SHP77 treated with DMSO at 0.1 percent for 48 hours (cell line): ENCODE measurements around the gene SMG6.
"Not testable (repeated sequence)": the region's sequence is repeated elsewhere in the genome, so short reads cannot be mapped to it uniquely, and the experiment has no call there.

ENCODE experiments used
- DNase-seq: peaks from one replicate; lab custom pipeline; 2025; lab: John Stamatoyannopoulos, UW

SMG6 gene

DNA sequence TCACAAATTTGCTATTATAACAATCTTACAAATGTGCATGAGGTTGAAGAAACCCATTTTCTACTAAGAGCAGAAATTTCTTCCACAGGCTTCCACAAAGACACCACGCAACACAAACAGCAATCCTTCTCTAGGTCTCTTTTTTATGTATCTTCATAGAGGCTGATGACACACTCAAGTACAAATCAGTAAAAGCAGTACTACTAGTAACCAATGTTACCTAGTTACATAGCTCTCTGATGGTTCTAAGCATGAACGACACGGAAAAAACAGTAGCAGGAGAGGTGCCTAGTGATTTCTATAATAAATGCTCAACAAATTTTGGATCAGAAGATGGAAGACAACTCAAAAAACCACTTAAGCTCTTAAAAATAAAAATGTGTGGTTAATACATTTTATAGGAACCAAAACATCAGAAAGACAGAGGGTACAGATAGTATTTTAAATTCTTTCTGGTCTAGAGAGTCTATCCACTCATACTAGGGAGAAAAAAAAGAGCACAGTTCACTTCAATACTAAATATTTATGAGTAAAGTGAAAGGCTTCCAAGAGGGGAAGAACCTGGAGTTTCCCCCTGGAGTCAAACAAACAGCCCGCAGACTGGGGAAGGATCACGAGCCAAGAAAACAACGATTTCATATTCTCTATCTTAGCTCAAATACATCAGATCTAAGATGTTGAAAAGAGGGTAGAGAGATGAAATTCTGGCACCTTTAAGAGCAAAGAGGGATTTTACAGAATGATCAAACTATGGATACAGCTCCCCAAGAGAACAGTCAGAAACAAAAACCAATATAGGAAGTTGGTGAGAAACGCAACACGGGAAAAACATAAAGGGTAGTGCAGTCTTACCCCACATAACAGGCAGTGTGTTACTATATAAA lies 40.2 kb downstream of the SMG6 start:
- DNase-seq = no peak

DNA sequence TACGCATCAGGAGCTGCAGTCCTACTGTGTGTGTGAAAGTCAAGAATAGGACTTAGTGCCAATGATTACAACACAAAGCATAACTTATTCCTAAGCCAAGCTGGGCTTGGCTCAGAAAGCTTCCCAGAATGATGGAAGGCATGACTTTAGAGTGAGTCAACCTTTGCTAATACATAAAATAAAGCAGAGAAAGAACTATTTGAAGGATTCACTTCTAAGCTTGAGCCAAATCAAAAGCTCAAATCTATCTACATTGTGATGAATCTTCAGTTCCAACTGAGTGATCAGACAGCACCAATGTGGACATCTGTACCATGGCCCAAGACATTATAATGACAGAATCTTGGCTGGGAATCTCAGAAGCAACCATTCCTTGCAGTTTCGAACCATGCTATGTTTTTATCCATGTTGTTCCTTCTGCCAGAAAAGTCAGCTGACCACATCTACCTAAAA lies 41.4 kb downstream of the SMG6 start:
- no peak for DNase-seq

DNA sequence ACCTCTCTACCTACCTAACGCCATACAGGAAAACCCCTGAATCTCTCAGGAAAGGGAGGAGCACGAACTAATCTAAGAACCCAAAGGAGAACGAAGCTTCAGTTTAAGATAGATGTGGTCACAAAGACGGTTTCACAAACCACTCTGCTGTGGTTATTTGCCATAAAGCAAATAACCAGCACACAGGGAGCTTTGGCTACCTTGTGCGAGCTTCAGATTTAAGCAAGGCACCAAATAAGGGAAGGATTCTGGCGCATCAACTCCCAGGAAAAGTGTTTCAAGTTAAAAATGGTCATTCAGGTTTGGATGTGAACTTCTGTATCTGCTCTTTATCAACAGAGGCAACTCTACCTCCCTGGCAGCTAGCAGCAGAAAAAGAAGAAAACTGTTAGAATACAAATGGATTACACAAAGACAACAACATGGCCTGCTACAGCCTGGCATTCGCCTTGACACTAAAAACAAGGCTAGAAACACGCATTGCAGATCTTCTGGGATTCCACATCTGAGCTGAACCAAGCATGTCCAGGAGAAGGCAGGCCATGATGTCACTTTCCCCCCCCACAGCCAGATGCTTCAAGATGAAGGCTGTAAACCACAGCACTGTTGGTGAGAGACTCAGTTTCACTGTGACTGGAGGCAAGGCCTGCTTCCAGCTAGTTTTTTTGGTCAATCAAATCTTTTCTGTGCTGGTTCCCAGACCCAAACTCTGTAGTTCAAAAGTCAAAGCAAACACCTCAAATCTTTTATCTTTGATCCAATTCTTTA lies 43.6 kb downstream of the SMG6 start:
- DNase-seq = no peak

DNA sequence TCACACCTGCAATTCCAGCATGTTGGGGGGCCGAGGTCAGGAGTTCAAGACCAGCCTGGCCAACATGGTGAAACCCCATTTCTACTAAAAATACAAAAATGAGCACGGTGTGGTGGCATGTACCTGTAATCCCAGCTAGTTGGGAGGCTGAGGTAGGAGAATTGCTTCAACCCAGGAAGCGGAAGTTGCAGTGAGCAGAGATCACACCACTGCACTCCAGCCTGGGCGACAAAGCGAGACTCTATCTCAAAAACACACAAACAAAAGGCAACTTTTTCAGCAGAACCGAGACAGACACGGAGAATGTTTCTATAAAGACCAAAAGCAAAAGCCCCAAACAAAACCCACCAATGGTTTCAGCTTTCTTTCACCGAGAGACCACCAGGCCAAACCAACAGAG lies 44.8 kb downstream of the SMG6 start:
- not testable (repeated sequence) for DNase-seq

DNA sequence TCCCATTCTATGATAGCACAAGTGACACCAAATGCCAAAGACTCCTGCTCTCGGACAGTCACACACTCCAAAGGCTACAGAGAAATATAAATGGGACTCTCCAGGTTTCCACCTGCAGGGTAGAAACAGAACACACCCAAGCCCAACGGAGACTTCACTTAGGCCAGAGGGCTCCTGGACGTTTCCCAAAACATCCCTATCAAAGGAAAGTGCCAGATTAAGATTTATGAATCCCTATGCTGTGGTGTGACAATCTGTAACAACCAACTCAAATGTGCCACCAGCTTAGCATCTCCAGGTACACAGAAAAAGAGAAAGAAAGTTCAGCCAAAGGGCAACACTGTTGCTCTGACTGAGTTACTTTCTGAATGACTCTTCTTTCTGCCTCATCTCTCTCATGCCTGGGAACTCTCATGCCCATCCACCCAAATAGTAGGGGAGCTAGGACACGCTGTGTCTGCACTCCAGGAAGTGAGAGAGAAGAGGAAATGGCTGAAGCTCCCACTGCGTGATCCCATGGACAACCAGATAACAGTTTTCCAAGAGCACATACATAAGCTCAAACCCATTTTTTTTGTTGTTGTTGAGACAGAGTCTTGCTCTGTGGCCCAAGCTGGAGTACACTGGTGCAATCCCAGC lies 49.7 kb downstream of the SMG6 start:
- DNase-seq = no peak

DNA sequence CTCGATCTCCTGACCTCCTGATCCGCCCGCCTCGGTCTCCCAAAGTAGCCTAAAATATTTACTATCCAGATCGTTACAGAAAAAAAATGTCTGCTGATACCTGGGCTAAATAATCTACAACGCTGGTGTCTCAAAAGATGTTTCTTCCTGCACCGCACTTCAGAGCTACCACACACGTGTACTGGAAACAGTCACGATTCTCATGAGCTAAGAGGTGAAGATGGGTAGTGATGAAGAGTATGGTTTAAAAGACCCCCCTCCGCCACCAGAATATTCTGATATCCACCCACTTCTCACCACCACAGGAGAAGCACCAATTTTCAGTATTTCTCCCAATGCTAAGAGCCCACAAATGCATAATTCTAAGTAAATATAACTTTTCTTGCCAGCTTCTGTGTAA lies 50.2 kb downstream of the SMG6 start:
- no peak for DNase-seq

DNA sequence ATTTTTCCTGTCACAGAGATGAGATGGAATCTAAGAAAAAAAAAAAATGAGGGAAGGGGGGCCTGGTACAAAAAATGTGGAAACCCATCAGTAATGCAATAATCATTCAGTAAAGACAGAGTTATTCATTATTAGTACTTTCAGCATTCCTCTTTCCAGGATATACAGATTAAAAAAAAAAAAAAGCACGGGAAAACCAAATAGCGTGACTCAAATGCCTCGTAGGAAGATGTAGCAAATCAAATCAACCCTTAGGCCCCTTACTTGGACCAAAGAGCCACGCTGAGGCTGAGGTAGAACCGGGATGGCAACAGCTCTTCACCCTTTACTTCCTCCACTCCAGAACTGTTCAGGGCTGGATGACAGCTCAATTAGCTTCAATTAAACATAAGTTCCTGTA lies 52.5 kb downstream of the SMG6 start:
- no peak for DNase-seq

DNA sequence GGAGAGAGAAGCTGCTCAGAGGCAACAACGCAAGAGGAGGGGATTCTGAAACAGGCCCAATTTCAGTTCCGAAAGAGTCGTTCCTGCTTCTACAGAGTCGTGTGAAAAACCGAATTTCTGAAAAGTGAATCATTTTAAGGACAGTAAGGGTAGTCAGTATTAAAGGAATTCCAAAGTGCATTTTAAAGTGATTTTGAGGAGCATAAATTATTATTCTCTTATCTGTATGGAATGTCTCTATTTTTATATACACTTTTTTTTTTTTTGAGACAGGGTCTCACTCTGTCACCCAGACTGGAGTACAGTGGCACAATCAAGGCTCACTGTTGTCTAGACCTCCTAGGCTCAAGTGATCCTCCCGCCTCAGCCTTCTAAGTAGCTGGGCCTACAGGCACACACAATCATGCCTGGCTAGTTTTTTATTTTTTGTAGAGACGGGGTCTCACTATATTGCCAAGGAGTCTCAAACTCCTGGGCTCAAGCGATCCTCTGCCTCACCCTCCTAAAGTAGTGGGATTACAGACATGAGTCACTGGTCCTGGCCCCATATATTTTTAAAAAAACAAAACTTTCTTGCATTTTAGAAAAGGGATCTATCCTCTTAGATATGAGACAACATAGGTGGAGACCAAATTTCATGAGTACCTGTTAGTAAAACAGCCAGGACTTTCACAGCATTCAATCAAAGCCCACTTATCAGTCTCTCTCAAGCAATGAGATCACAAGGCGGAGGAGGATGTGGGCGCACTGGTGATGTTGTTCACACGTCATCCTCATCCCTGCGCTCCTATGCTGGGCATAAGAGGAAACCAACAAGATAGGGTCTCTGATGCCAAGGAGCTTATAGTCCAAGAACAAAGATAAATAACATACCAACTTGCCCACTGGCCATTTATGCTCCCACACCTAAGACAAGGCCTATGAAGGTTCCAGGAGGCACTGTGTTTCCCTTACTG lies 53.2 kb downstream of the SMG6 start:
- no peak for DNase-seq

DNA sequence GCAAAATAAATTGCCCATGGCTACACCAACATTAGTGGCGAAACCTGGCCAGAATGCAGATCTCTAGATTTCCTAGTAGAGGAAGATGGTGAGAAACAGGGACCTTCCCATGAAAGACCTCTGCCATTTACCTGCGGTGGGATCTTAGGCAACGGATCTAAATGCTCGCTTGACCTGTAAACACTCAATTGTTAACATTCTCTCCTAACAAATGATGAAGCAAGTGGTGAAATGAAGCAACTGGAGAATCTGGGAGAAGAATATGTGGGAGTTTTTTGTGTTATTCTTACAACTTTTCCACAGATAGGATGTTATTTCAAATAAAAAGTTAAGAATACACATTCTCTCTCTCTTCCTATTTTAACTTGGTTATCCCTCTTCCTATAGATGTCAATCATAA lies 56.6 kb downstream of the SMG6 start:
- DNase-seq = no peak

DNA sequence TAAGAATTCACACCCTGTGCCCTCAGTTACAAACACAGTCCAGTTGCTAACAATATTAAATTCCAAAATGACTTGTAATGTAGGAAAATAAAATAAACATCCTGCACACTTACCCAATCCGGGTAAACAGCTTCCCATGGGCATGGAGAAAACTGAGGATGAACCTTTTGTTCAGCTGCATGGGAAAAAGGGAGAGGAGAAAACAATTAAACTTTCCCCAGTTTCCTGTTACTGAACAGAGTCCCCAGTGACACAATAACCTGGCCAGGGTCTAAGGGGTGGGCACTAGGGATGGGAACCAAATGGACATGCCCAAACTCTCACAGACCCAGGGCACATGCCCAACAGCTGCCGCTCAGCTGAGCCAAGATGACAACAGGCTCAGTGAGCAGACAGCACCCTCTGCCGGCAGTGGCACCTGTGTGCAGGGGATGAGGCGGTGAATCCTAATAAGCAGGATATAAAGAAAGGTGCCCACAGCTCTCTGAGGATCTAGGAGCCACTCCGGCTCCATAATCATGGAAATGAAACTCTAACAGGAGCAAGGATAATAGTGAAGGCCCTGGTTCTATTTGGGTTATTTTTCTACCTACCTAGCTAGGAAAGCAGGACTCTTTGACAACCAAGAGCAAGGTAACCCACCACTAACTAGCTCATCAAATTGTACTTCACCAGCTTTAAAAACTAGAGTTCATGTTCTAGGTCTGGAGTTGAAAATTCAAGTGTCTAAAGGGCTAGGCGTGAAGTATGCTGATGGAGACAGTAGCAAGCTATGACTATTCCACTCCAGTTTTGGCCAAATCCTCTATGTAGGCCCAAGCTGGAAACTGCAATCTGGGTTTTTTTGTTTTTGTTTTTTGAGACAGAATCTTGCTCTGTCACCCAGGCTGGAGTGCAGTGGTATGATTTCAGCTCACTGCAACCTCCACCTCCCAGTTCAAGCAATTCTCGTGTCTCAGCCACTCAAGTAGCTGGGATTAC lies 58.8 kb downstream of the SMG6 start:
- DNase-seq = peak; percentile 66

DNA sequence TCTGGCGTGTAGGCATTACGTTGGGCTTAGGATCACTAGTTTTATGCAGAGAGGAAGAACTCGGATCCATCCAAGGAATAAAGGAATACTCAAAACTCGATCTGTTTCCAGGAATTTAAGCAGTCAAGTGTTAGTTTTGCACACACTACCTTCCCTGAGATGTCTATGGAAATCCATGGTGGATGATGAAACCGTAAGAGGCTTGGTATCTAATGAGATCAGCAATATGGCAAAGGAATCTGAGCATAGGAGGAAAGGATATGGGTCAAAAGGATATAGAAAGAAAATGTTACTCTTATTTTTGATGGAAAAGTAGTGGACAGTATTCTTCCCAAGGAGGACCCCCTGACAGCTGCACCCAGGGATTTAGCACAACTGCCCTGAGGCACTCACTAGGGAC lies 59.6 kb downstream of the SMG6 start:
- DNase-seq = no peak

DNA sequence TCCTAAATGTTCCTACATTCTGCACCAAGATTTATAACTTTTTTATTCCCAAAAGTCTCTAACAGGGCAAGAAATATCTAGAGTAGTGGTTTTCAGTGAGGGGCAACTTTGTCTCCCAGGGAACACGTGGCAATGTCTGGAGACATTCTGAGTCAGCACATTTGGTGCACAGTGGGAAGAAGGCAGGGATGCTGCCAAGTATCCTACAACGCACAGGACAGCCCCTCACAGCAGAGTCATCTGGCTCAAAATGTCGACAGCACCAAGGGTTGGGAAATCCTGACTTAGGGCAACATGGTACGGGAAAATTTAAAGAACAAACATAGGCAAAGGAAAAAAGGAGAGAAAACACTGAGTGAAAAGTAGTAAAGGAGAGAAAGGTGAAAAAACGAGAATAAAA lies 61.8 kb downstream of the SMG6 start:
- no peak for DNase-seq

DNA sequence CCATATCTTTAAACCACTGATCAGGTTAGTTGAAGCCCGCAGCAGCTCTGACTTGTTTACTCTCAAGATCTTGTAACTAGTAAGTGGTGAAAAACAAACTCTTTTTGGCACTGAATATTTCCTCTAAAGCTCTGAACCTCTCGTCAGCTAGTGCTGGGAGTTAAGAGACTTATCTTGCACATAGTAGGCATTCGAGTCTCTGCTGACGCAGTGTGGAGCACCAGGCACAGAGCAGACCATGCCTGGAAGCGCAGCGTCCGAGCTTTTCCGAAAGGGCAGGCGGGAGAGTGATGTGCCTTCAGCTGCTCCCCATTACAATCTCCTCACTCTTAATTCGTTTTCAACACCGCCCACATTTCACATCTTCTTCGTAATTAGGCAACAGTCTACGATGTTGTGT lies 63.0 kb downstream of the SMG6 start:
- DNase-seq = no peak

DNA sequence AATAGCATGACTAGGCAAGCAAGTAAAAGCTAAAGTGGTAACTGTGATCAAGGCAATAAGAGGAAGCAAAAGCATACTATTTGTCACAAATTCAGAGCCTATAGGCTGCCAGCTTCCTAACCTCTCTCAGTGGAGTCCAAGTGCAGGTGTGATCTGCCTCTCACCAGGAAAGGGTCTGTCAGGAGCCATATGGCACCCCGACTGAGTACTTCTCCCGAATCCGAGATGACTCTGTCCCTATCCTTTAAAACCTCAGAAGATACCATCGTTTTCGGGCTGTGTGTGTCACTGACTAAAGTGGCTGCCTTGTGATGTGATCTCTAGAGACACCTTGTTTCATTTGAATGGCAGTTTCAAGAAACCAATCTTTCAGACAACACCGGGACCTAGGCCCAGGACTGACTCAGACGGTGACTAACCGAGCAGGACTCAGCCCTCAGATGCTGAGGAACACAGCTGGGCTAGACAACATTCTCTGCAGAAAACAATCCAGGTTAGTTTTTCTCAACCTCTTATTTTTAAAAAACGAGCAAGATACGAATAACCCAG lies 63.6 kb downstream of the SMG6 start:
- DNase-seq = no peak

DNA sequence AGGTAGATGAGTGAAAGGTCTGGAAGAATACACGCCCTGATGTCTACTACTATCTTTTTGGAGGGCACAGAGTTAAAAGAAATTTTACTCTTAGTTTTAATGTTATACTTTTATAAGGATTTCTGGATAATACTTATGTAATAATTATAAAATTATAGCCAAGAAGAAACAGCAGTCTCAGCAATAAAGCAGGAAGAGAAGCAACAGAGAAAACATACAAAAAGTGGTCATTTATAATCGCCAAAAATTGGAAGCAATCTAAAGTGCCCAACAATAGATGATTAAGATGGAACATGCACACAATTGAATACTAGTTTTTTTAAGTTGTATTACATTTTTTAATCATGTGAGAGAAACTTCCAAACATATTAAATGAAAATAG lies 64.4 kb downstream of the SMG6 start:
- DNase-seq = no peak

DNA sequence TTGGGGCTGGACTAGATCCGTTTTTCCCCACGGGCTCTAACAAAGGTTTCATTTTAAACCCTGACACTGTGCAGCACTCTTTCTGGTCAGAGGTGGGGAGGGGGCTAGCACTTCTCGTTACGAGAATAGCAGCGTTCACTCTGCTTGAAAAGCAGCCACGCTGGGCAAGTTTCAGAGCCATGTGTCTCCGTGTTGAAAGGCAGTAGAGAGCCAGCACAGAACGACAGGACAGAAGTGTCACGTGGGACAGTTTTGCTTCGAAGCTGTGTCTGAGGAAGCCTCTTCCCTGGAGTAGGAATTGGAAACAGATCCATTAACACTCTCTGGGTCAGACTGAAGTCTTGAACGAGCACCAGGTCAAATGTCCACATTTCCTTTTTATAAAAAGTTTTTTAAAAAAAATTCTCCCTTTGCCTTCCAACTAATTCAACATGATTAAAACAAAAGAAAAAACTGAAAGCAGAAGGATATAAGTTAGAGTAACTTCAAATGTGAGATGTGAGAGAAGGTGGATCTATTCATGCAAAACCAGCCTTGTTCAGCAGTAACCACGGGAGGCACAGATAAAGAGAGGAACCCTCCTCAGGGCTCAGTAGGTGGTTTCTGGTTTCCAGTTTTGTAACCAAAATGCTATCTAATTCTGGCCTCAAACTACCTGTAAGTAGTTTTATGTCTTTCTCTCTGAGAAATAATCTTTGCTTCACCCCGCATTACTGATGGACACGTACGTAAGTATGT lies 65.0 kb downstream of the SMG6 start:
- DNase-seq = no peak

DNA sequence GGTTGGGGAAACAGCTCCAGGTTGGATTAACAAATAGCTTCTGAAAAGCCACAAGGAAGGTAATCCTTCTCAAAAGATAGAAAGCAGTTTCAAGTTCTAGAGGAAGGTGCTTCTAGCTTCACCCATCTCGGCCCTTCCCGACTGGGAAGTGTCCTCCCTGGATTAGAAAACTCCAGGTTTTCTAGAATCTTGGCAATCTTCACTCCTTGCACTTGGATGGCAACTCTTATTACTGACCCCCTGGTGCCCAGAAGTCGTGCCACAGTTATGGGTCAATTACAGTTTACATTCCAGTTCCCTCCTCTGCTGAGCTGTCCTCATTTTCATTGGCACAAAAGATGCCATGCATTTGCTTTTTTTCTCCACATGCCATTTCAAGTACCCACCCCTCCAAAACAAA lies 65.6 kb downstream of the SMG6 start:
- no peak for DNase-seq

DNA sequence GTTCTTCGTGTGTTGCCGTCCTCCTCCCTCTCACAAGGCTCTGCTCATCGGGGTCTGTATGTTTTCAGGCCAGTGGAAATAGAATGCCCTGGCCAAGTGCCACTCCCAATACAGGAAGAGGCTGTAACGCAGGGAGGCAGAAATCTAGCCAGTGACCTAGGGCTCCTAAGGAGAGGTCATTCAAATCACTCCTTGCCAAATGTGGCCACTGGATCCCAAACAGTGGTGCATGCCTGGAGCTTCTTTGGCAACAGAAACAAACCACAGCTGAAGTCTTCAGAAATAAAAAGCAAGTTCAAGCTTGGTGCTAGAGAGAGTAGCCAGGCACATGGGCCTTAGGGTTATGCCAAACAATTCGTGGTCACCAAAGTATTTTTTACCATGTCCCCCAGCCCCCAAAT lies 66.1 kb downstream of the SMG6 start:
- no peak for DNase-seq

DNA sequence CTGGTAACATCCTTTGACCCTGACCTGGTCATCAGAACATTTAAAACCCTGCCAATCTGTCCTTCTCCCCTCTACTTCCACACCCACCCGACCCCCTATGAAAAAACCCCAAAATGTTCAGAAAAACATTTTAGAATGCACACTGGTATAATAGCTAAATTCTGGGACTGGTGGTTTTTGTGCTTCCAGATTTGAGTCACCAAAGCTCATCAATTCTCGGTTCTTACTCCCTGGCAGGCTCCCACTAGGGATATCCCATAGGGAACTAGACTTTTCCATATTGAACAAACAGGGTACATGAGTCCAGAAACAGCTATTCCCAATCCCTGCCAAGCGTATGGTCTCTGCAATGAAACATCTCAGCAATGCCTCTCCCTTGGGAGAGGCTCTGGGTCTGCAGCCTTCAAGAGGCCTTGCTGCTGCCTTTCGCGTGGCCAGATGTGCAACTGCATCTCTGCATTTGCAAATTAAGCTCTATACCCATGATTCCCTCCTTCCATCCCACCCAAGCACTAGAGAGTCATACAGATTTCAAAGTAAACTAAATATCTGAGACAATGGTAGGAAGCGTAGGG lies 67.7 kb downstream of the SMG6 start:
- DNase-seq = no peak
